Right lobe of liver (tissue), 6 donors: ENCODE measurements around the gene PLCB4. TPM values are rescaled to one million over a fixed set of nuclear protein-coding genes. Genes with fewer than 3 reads are reported as not detected.

Source experiments
- ATAC-seq, 4 donors: fragments of 200-7000 bp; cut with Tn5 transposase; one replicate each; pipeline ENCODE4 v1.9.1; 2020; ENCODE audit warnings: mild to moderate bottlenecking in 4 of 4, moderate library complexity in 4 of 4
- DNase-seq, 3 donors: peaks; one replicate each; pipeline ENCODE4 v3.0.0-alpha.2; 2020
- H3K27ac ChIP-seq, 3 donors: fragments of 200-600 bp; one replicate each; pipeline ENCODE4 v1.8.0; 2022
- H3K27me3 ChIP-seq, 2 donors: fragments of 200-600 bp; one replicate each; pipeline ENCODE4 v1.8.0; 2022
- H3K36me3 ChIP-seq, 4 donors: fragments of 200-600 bp; sonication (generic) in 1 of 4; one replicate each; pipeline versions ENCODE4 v1.5.1 to v1.8.0; 2017 to 2022; ENCODE audit warnings: control low read depth in 1 of 4
- H3K4me1 ChIP-seq, 4 donors: fragments of 200-600 bp; sonication (generic) in 1 of 4; one replicate each; pipeline versions ENCODE4 v1.5.1 to v1.8.0; 2017 to 2022; ENCODE audit warnings: control low read depth in 1 of 4
- H3K4me3 ChIP-seq, 3 donors: fragments of 200-600 bp; one replicate each; pipeline ENCODE4 v1.8.0; 2022
- H3K9me3 ChIP-seq, 4 donors: fragments of 200-600 bp; sonication (generic) in 1 of 4; one replicate each; pipeline versions ENCODE4 v1.5.1 to v1.8.0; 2017 to 2022; ENCODE audit warnings: control low read depth in 1 of 4
- POLR2A ChIP-seq: fragments of 450-650 bp; IDR thresholded peaks from one replicate; pipeline ENCODE4 v1.6.1; 2017; ENCODE audit warnings: antibody characterized with exemption, mild to moderate bottlenecking
- WGBS: methylation state at CpG from one replicate; pipeline ENCODE4 v1.1.6; 2018; ENCODE audit warnings: low coverage, low lambda C conversion rate; ENCODE audit not compliant: insufficient coverage; ENCODE audit errors: missing lambda C conversion rate; 5-methylcytosine and 5-hydroxymethylcytosine counted together
- intact Hi-C, 2 donors: fragments of 100-400 bp; cut with DNase I; formaldehyde crosslinking; loops; one replicate each; pipeline versions ENCODE4 v1.11.2 to v1.14.1; 2022
- total RNA-seq, 6 experiments: library from RNA; depleted of rRNA in 2 of 6; stranded (reverse); fragments of >200 nt in 2 of 6; fragmentation: NEBNext Ultra II Directional in 3 of 6; extraction: Animal tissue kit (Norgen Biotek cat#: 25700) in 3 of 6; gene quantifications; one replicate each; pipeline versions ENCODE4 v1.1.0 to v1.2.4, GENCODE V29; 2016 to 2023
- TF ChIP-seq, protein P1 (sequence below), 4 donors: fragments of 200-600 bp in 3 of 4; fragments of 450-650 bp in 1 of 4; IDR thresholded peaks; one replicate each; pipeline versions ENCODE4 v1.5.1 to v1.8.0; 2016 to 2022; ENCODE audit warnings: antibody characterized with exemption in 4 of 4, mild to moderate bottlenecking in 2 of 4
- donor health status: DM: no; HTN: yes; CAD: no.
- donor health status: DM: no; HTN: no; CAD: no.
- donor health status: DM: no; HTN: no; CAD: no.
- donor health status: DM: no; HTN: yes; CAD: no.
- donor health status: DM: no; HTN: yes; CAD: no.

PLCB4 gene
- total RNA-seq, 6 experiments from 2014 or later: 0.04 to 0.20 (median 0.15) TPM

DNA sequence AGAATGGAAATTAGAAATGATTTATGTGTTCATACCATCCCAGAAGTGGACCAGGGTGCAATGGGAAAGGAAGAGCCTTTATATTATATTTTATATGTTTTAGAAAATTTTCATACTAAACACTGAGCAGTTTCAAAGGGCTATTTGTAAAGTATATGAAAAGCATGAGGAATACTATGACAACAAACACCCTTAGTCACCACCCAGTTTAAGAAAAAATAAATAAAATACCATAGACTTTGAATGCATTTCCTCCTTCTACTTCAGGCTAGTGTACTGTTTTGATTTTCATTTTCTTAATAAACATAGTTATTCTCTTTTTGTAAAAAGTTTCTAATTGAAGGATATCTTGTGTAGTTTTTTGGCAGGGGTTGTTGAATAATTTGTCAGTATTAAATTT lies 191.1 kb downstream of the PLCB4 start:
- H3K27ac ChIP-seq: no peak overlapping the region
- intact Hi-C loops: no loop called here
- H3K4me1 ChIP-seq: no peaks in the 10 kb centered on the region
- DNase-seq (no peak), ATAC-seq (no peak)
- no peaks in the 10 kb centered on the region for H3K36me3 ChIP-seq
- TF ChIP-seq, protein P1, sequence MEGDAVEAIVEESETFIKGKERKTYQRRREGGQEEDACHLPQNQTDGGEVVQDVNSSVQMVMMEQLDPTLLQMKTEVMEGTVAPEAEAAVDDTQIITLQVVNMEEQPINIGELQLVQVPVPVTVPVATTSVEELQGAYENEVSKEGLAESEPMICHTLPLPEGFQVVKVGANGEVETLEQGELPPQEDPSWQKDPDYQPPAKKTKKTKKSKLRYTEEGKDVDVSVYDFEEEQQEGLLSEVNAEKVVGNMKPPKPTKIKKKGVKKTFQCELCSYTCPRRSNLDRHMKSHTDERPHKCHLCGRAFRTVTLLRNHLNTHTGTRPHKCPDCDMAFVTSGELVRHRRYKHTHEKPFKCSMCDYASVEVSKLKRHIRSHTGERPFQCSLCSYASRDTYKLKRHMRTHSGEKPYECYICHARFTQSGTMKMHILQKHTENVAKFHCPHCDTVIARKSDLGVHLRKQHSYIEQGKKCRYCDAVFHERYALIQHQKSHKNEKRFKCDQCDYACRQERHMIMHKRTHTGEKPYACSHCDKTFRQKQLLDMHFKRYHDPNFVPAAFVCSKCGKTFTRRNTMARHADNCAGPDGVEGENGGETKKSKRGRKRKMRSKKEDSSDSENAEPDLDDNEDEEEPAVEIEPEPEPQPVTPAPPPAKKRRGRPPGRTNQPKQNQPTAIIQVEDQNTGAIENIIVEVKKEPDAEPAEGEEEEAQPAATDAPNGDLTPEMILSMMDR (IDR thresholded peaks at IDR 0.05): no peak
- no peak for TF ChIP-seq POLR2A
- H3K27me3 ChIP-seq: no peaks in the 10 kb centered on the region
- H3K4me3 ChIP-seq: no peak overlapping the region
- H3K9me3 ChIP-seq: no peaks in the 10 kb centered on the region

DNA sequence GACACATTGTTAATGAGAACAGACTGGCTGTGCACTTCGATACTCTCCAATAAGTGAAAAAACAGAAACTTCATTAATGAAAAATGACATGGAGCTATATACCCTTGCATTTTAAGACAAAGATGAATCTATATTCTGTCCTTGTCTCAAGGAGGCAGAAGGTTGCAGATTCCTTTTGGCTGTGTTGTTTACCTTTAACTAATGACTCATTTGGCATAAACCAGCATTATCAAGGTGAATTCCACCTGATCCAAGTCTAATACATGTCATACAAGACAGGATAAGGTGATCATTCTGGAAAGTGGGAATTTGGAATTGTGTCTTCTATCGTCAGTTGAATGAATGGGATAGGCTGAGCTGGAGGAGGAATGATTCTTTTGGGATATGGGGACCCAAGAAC lies 192.9 kb downstream of the PLCB4 start:
- Histone ChIP-seq H3K9me3 (no peaks in the 10 kb centered on the region), H3K27me3 (no peaks in the 10 kb centered on the region), H3K27ac (no peak overlapping the region), H3K36me3 (no peaks in the 10 kb centered on the region), H3K4me1 (no peaks in the 10 kb centered on the region), H3K4me3 (no peak overlapping the region)
- TF ChIP-seq POLR2A: no peak
- TF ChIP-seq, protein P1 (IDR thresholded peaks at IDR 0.05): no peak
- DNase-seq (no peak), ATAC-seq (no peak)
- WGBS: 64% methylated on average over 2 of the region's 2 CpGs
- intact Hi-C loops: no loop called here

DNA sequence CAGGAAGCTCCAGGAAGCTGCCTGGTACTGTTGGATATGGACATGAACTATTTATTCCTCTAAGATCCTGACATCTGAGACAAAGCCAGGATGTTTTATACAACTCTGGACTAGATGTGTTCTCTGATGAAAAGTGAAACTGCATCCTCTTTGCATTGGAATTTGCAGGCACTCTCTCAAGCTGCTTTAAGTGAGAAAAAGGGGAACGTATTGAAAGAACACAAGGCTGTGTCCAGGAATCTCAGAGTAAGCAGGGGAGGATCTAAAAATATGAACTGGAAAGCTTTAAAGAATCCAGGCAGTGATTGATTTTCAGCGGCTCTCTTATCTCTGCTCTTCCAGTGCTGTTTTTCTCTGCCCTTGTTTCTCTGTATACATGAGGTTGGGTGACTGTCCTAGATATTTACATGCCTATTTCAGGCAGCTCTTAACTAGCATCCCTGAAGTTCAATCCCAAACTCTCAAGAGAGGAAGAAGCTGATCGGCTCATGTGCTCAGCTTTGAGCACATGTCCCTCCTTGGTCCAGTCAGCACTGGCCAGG lies 193.8 kb downstream of the PLCB4 start:
- 6% methylated on average over 2 of the region's 3 CpGs for WGBS
- H3K4me3 ChIP-seq: no peak overlapping the region
- no peaks in the 10 kb centered on the region for H3K9me3 ChIP-seq
- no peak overlapping the region for H3K27ac ChIP-seq
- H3K36me3 ChIP-seq: no peaks in the 10 kb centered on the region
- DNase-seq (no peak), ATAC-seq (peak in 1 of 4 donors; percentile 14)
- no peaks in the 10 kb centered on the region for H3K27me3 ChIP-seq
- intact Hi-C loops: no loop called here
- TF ChIP-seq POLR2A: no peak
- TF ChIP-seq, protein P1 (IDR thresholded peaks at IDR 0.05): no peak
- H3K4me1 ChIP-seq: no peaks in the 10 kb centered on the region

DNA sequence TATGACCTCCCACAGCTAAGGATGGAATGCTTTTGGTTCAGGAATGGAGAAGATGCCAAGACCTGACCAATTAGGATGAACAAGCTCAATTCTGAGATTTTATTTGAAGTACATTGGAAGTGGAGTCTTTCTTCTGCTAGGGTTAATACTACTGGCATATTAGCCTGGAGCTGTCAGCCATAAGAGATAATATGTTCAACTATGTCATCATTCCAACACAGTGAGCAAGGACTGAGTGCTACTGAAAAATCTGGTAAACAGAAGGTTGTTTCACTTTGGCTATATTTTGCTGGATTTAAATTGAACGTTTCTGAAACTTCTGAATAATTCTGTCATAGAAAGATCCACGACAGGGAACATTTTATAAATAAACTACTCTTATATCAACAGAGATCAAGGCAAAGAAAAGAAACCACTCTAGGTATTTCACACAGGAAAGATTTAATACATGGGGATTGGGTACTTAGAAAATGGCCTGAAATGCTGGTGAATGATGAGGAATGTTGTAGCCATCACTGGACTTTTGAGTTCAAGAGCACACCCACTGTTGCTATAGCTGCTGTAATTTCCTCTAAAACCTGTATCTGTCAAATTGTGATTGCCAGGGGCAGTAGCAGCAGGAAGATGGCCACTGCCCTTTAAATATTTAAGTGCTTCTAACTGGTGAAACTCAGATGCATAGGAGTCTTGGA lies 200.5 kb downstream of the PLCB4 start:
- WGBS: 21% methylated on average over 2 of the region's 2 CpGs
- Histone ChIP-seq H3K36me3 (no peaks in the 10 kb centered on the region), H3K4me1 (no peaks in the 10 kb centered on the region), H3K27ac (no peak overlapping the region), H3K4me3 (no peak overlapping the region), H3K27me3 (no peaks in the 10 kb centered on the region), H3K9me3 (no peaks in the 10 kb centered on the region)
- DNase-seq (no peak), ATAC-seq (no peak)
- intact Hi-C loops: no loop called here
- TF ChIP-seq POLR2A: no peak
- TF ChIP-seq, protein P1 (IDR thresholded peaks at IDR 0.05): no peak
